ENCODE results near the gene HNRNPLL.

The HNRNPLL gene

GRCh38 chr2:38602136-38602731 is 494 bp downstream of the HNRNPLL start:
- Histone ChIP-seq H3K27me3 (ENCODE audit: insufficient read depth, low read length, poor library complexity, severe bottlenecking) (peaks cover 8% of the 10 kb centered on the region), H3K9me3 (ENCODE audit: insufficient read depth, low read depth, low read length) (no peaks in the 10 kb centered on the region), H3K9ac (ENCODE audit: low read depth, low read length, poor library complexity, severe bottlenecking) (peak overlapping the region; percentile 86), H3K4me1 (ENCODE audit: insufficient read depth, low read length, poor library complexity, severe bottlenecking) (peaks cover 51% of the 10 kb centered on the region), H3K79me2 (ENCODE audit: insufficient read depth, low read length) (peaks cover 53% of the 10 kb centered on the region), H3K36me3 (ENCODE audit: insufficient read depth, low read length) (no peaks in the 10 kb centered on the region), H2AFZ (ENCODE audit: low read length) (peak overlapping the region; percentile 98), H3K4me2 (ENCODE audit: low read depth, low read length, poor library complexity, severe bottlenecking) (peak overlapping the region; percentile 83), H3K4me3 (ENCODE audit: low read length, poor library complexity, severe bottlenecking) (peak overlapping the region; percentile 90), H3K9me2 (replicated peaks; ENCODE audit: low read depth, low read length) (no peaks in the 10 kb centered on the region), H4K20me1 (ENCODE audit: insufficient read depth, low read length, poor library complexity, severe bottlenecking) (peaks cover 43% of the 10 kb centered on the region), H3F3A (ENCODE audit: low read depth) (peaks cover 3% of the 10 kb centered on the region)
- TF ChIP-seq EZH2phosphoT487 (IDR thresholded peaks at IDR 0.05; ENCODE audit: borderline replicate concordance) (no peak), CTCF (conservative IDR thresholded peaks at IDR 0.05; ENCODE audit: low read length) (no peak)

- TF ChIP-seq EZH2phosphoT487 (IDR thresholded peaks at IDR 0.05; ENCODE audit: borderline replicate concordance) (no peak), CTCF (conservative IDR thresholded peaks at IDR 0.05; ENCODE audit: low read length) (no peak)
- Histone ChIP-seq H3K9me2 (replicated peaks; ENCODE audit: low read depth, low read length) (no peaks in the 10 kb centered on the region), H3K9ac (ENCODE audit: low read depth, low read length, poor library complexity, severe bottlenecking) (peak overlapping the region; percentile 86), H3K4me2 (ENCODE audit: low read depth, low read length, poor library complexity, severe bottlenecking) (peak overlapping the region; percentile 83), H3K79me2 (ENCODE audit: insufficient read depth, low read length) (peaks cover 60% of the 10 kb centered on the region), H3K4me3 (ENCODE audit: low read length, poor library complexity, severe bottlenecking) (peak overlapping the region; percentile 90), H3K9me3 (ENCODE audit: insufficient read depth, low read depth, low read length) (no peaks in the 10 kb centered on the region), H3K4me1 (ENCODE audit: insufficient read depth, low read length, poor library complexity, severe bottlenecking) (peaks cover 47% of the 10 kb centered on the region), H3F3A (ENCODE audit: low read depth) (peaks cover 3% of the 10 kb centered on the region), H4K20me1 (ENCODE audit: insufficient read depth, low read length, poor library complexity, severe bottlenecking) (peaks cover 50% of the 10 kb centered on the region), H3K27me3 (ENCODE audit: insufficient read depth, low read length, poor library complexity, severe bottlenecking) (peaks cover 8% of the 10 kb centered on the region), H3K36me3 (ENCODE audit: insufficient read depth, low read length) (no peaks in the 10 kb centered on the region), H2AFZ (ENCODE audit: low read length) (peak overlapping the region; percentile 98; the same call in 1 of the 2 replicates)
Observed at GRCh38 chr2:38601463-38602135, 1.1 kb downstream of the HNRNPLL start.

DNA sequence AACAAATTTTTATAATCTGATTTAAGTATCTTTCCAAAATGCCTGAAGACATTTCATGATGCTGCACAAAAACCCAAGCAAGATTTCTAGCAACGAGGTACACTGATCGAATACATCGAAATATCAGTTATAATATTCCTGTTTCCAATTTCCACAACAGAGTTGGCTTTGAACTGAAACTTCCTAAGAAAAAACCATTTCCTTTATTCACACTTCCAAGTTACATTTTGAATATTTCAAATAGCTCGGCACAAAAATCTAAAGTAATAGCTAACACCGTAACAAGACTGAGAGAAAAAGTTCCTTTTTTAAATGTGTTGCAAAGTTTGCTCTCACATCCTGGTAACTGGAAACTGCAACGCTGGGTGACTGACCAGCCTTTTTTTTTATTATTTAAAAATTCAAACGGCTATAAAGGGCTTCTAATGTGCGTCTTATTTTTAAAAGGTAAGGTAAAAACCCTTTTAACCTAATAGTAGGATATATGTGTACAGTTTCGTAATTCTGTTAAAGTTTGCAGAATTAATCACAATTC is 1.7 kb downstream of the HNRNPLL start:
- TF ChIP-seq EZH2phosphoT487 (IDR thresholded peaks at IDR 0.05; ENCODE audit: borderline replicate concordance): no peak
- no peak for TF ChIP-seq CTCF (conservative IDR thresholded peaks at IDR 0.05; ENCODE audit: low read length)
- H3K27me3 ChIP-seq (ENCODE audit: insufficient read depth, low read length, poor library complexity, severe bottlenecking): peaks cover 8% of the 10 kb centered on the region
- peaks cover 66% of the 10 kb centered on the region for H3K79me2 ChIP-seq (ENCODE audit: insufficient read depth, low read length)
- H3K4me3 ChIP-seq (ENCODE audit: low read length, poor library complexity, severe bottlenecking): peak overlapping the region; percentile 90
- peak overlapping the region; percentile 83 for H3K4me2 ChIP-seq (ENCODE audit: low read depth, low read length, poor library complexity, severe bottlenecking)
- H3K4me1 ChIP-seq (ENCODE audit: insufficient read depth, low read length, poor library complexity, severe bottlenecking): peaks cover 53% of the 10 kb centered on the region
- peaks cover 56% of the 10 kb centered on the region for H4K20me1 ChIP-seq (ENCODE audit: insufficient read depth, low read length, poor library complexity, severe bottlenecking)
- H2AFZ ChIP-seq (ENCODE audit: low read length): no peak overlapping the region
- H3K9me3 ChIP-seq (ENCODE audit: insufficient read depth, low read depth, low read length): no peaks in the 10 kb centered on the region
- H3K9me2 ChIP-seq (replicated peaks; ENCODE audit: low read depth, low read length): no peaks in the 10 kb centered on the region
- peaks cover 3% of the 10 kb centered on the region for H3F3A ChIP-seq (ENCODE audit: low read depth)
- H3K36me3 ChIP-seq (ENCODE audit: insufficient read depth, low read length): no peaks in the 10 kb centered on the region
- peak overlapping the region; percentile 86 for H3K9ac ChIP-seq (ENCODE audit: low read depth, low read length, poor library complexity, severe bottlenecking)

Data from Loucy (cell line).